Measurements from ENCODE around the gene MAGI1. TPM values are rescaled to one million over a fixed set of nuclear protein-coding genes. Genes with fewer than 3 reads are reported as not detected.

MAGI1 gene
- polyA plus RNA-seq, 3 donors: not detected

- Histone ChIP-seq H3K4me3 (replicated peaks in 1 of 3; ENCODE audit: low read depth in 2 of 3, low read length in 3 of 3) (no peak overlapping the region), H2AFZ (ENCODE audit: insufficient read depth, low read depth, low read length, poor library complexity, severe bottlenecking) (no peak overlapping the region), H3K27ac (ENCODE audit: low read depth in 1 of 2, low read length in 2 of 2) (no peak overlapping the region), H3K4me1 (ENCODE audit: control insufficient read depth in 1 of 2, insufficient read depth in 2 of 2, low read length in 2 of 2) (no peaks in the 10 kb centered on the region), H4K20me1 (ENCODE audit: insufficient read depth, low read length) (no peaks in the 10 kb centered on the region), H3K9me3 (replicated peaks in 1 of 2; ENCODE audit: control insufficient read depth in 1 of 2, insufficient read depth in 1 of 2, low read length in 2 of 2) (no peaks in the 10 kb centered on the region), H3K4me2 (replicated peaks; ENCODE audit: extremely low read depth, low read length, poor library complexity, severe bottlenecking) (no peak overlapping the region), H3K9ac (ENCODE audit: insufficient read depth, low read length, poor library complexity, severe bottlenecking) (no peak overlapping the region), H3K27me3 (ENCODE audit: control insufficient read depth in 2 of 2, insufficient read depth in 2 of 2, low read length in 2 of 2) (no peaks in the 10 kb centered on the region), H3K36me3 (replicated peaks in 1 of 2; ENCODE audit: control insufficient read depth in 1 of 2, insufficient read depth in 2 of 2, low read length in 2 of 2) (no peaks in the 10 kb centered on the region), H3K79me2 (ENCODE audit: insufficient read depth, low read length) (no peaks in the 10 kb centered on the region)
- Mint-ChIP-seq H3K9me3 (peaks cover 0 to 2% (median 0%) of the 10 kb centered on the region in 7 donors), H3K4me1 (no peaks in the 10 kb centered on the region), H3K36me3 (no peaks in the 10 kb centered on the region), H3K27ac (no peak overlapping the region), H3K4me3 (no peak overlapping the region), H3K27me3 (ENCODE audit: low read depth in 3 of 3) (peaks cover 0 to 1% (median 1%) of the 10 kb centered on the region in 3 donors)
- no peak for TF ChIP-seq CTCF (IDR thresholded peaks at IDR 0.05)
- 93% methylated on average over 6 of the region's 8 CpGs for WGBS (ENCODE audit: insufficient coverage)
- DNase-seq: no peak
- intact Hi-C loops (cut with micrococcal nuclease): no loop called here
Measured at GRCh38 chr3:65814845-65815578, 223.7 kb downstream of the MAGI1 start.

GRCh38 chr3:65811892-65812291 lies 226.8 kb downstream of the MAGI1 start:
- Histone ChIP-seq H3K4me1 (ENCODE audit: control insufficient read depth in 1 of 2, insufficient read depth in 2 of 2, low read length in 2 of 2) (no peaks in the 10 kb centered on the region), H3K4me2 (replicated peaks; ENCODE audit: extremely low read depth, low read length, poor library complexity, severe bottlenecking) (no peak overlapping the region), H4K20me1 (ENCODE audit: insufficient read depth, low read length) (no peaks in the 10 kb centered on the region), H3K27ac (ENCODE audit: low read depth in 1 of 2, low read length in 2 of 2) (no peak overlapping the region), H2AFZ (ENCODE audit: insufficient read depth, low read depth, low read length, poor library complexity, severe bottlenecking) (no peak overlapping the region), H3K79me2 (ENCODE audit: insufficient read depth, low read length) (no peaks in the 10 kb centered on the region), H3K36me3 (replicated peaks in 1 of 2; ENCODE audit: control insufficient read depth in 1 of 2, insufficient read depth in 2 of 2, low read length in 2 of 2) (no peaks in the 10 kb centered on the region), H3K4me3 (replicated peaks in 1 of 3; ENCODE audit: low read depth in 2 of 3, low read length in 3 of 3) (no peak overlapping the region), H3K9ac (ENCODE audit: insufficient read depth, low read length, poor library complexity, severe bottlenecking) (no peak overlapping the region), H3K9me3 (replicated peaks in 1 of 2; ENCODE audit: control insufficient read depth in 1 of 2, insufficient read depth in 1 of 2, low read length in 2 of 2) (no peaks in the 10 kb centered on the region), H3K27me3 (ENCODE audit: control insufficient read depth in 2 of 2, insufficient read depth in 2 of 2, low read length in 2 of 2) (no peaks in the 10 kb centered on the region)
- TF ChIP-seq CTCF (IDR thresholded peaks at IDR 0.05): no peak
- Mint-ChIP-seq H3K36me3 (no peaks in the 10 kb centered on the region), H3K4me1 (no peaks in the 10 kb centered on the region), H3K27me3 (ENCODE audit: low read depth in 3 of 3) (peaks cover 0 to 1% (median 1%) of the 10 kb centered on the region in 3 donors), H3K27ac (no peak overlapping the region), H3K9me3 (peaks cover 0 to 3% (median 0%) of the 10 kb centered on the region in 7 donors), H3K4me3 (no peak overlapping the region)
- 100% methylated on average over 3 of the region's 8 CpGs for WGBS (ENCODE audit: insufficient coverage)
- intact Hi-C loops (cut with micrococcal nuclease): no loop called here
- DNase-seq: no peak

Measured in CD14-positive monocyte (primary cell).